Fibroblast of pulmonary artery (primary cell): ENCODE data around the gene SLC38A10.
A peak's percentile ranks its signal among the peaks of the same experiment; 100 is the strongest.

Experiments used
- DNase-seq: peaks from one replicate; pipeline ENCODE4 v3.0.0-alpha.2; 2010; ENCODE audit warnings: low read depth
- H3K4me3 ChIP-seq: replicated peaks from 2 replicates; pipeline ENCODE4 v1.5.1; 2011; ENCODE audit warnings: low read depth, mild to moderate bottlenecking, control low read depth, low read length, moderate library complexity
- CTCF ChIP-seq: IDR thresholded peaks from 2 replicates; pipeline ENCODE4 v1.5.1; 2011; ENCODE audit warnings: mild to moderate bottlenecking, control low read depth, low read length, inconsistent platforms; ENCODE audit errors: missing control alignments

The SLC38A10 gene

GRCh38 chr17:81245024-81245664 lies 50.0 kb downstream of the SLC38A10 start:
- TF ChIP-seq CTCF: no peak
- no peak for DNase-seq
- H3K4me3 ChIP-seq: no peak overlapping the region

- no peak for TF ChIP-seq CTCF
- H3K4me3 ChIP-seq: no peak overlapping the region
- DNase-seq: no peak
Observed at GRCh38 chr17:81244358-81245023, 50.6 kb downstream of the SLC38A10 start.

GRCh38 chr17:81243333-81243664 lies 51.8 kb downstream of the SLC38A10 start:
- no peak for DNase-seq
- H3K4me3 ChIP-seq: no peak overlapping the region
- TF ChIP-seq CTCF: no peak

GRCh38 chr17:81242421-81243332 lies 52.4 kb downstream of the SLC38A10 start:
- no peak for DNase-seq
- TF ChIP-seq CTCF: no peak
- H3K4me3 ChIP-seq: no peak overlapping the region

- peak; percentile 73 for TF ChIP-seq CTCF
- no peak overlapping the region for H3K4me3 ChIP-seq
- DNase-seq: peak; percentile 46
Observed at GRCh38 chr17:81241648-81242420, 53.3 kb downstream of the SLC38A10 start.

- no peak for TF ChIP-seq CTCF
- DNase-seq: no peak
- no peak overlapping the region for H3K4me3 ChIP-seq
Observed at GRCh38 chr17:81241203-81241602, 53.9 kb downstream of the SLC38A10 start.
